Chondrocyte (in vitro differentiated cells): ENCODE results near the gene CCT3. TPM values are rescaled to one million over a fixed set of nuclear protein-coding genes. Genes with fewer than 3 reads are reported as not detected.
"Not testable (repeated sequence)": the region's sequence is repeated elsewhere in the genome, so short reads cannot be mapped to it uniquely, and the experiment has no call there.

ENCODE experiments used
- DNase-seq: peaks from one replicate; pipeline ENCODE4 v3.0.0; 2021; ENCODE audit warnings: mixed read lengths, low spot score
- H3K27ac Mint-ChIP-seq: one replicate; pipeline ENCODE4 v1.8.0; 2021; ENCODE audit warnings: mild to moderate bottlenecking, moderate library complexity, mixed read lengths; ENCODE audit not compliant: unreplicated experiment
- H3K27me3 Mint-ChIP-seq: 2 replicates; pipeline ENCODE4 v1.8.0; 2021; ENCODE audit warnings: low read depth, mixed read lengths
- H3K36me3 Mint-ChIP-seq: 2 replicates; pipeline ENCODE4 v1.8.0; 2021; ENCODE audit warnings: low read depth, mixed read lengths
- H3K4me1 Mint-ChIP-seq: 2 replicates; pipeline ENCODE4 v1.8.0; 2021; ENCODE audit warnings: low read depth, mild to moderate bottlenecking, mixed read lengths
- H3K4me3 Mint-ChIP-seq: one replicate; pipeline ENCODE4 v1.8.0; 2021; ENCODE audit warnings: mild to moderate bottlenecking, moderate library complexity, mixed read lengths; ENCODE audit not compliant: unreplicated experiment
- H3K9me3 Mint-ChIP-seq: 2 replicates; pipeline ENCODE4 v1.8.0; 2021; ENCODE audit warnings: low read depth, mixed read lengths
- CTCF ChIP-seq: fragments of 200-600 bp; sonication (generic); IDR thresholded peaks from 2 replicates; pipeline ENCODE4 v1.5.0; 2021; ENCODE audit warnings: antibody characterized with exemption, mild to moderate bottlenecking, moderate library complexity
- total RNA-seq: library from RNA; stranded (reverse); gene quantifications from 3 replicates; pipeline ENCODE4 v1.2.1, GENCODE V29; 2021

The CCT3 gene
- total RNA-seq, 1 donor from 2014 or later: 161 TPM

- no peak overlapping the region for H3K4me3 Mint-ChIP-seq
Measured at GRCh38 chr1:156356262-156356874, 18.3 kb upstream of the CCT3 start.

GRCh38 chr1:156352481-156352880 is 14.4 kb upstream of the CCT3 start:
- not testable (repeated sequence) for H3K9me3 Mint-ChIP-seq, DNase-seq, H3K36me3 Mint-ChIP-seq, H3K4me1 Mint-ChIP-seq, H3K4me3 Mint-ChIP-seq, H3K27ac Mint-ChIP-seq
- peaks cover 33% of the 10 kb centered on the region for H3K27me3 Mint-ChIP-seq

More at GRCh38 chr1:156356262-156356874, 18.3 kb upstream of the CCT3 start:
- H3K9me3 Mint-ChIP-seq: no peaks in the 10 kb centered on the region
- H3K4me1 Mint-ChIP-seq: peaks cover 3% of the 10 kb centered on the region
- H3K27ac Mint-ChIP-seq: no peak overlapping the region
- no peak for TF ChIP-seq CTCF
- peaks cover 44% of the 10 kb centered on the region for H3K27me3 Mint-ChIP-seq
- DNase-seq: no peak
- peaks cover 1% of the 10 kb centered on the region for H3K36me3 Mint-ChIP-seq

GRCh38 chr1:156347331-156347730 is 9.2 kb upstream of the CCT3 start:
- H3K9me3 Mint-ChIP-seq: no peaks in the 10 kb centered on the region
- no peak for TF ChIP-seq CTCF
- no peak for DNase-seq
- H3K27me3 Mint-ChIP-seq: peaks cover 20% of the 10 kb centered on the region
- H3K36me3 Mint-ChIP-seq: no peaks in the 10 kb centered on the region
- no peak overlapping the region for H3K27ac Mint-ChIP-seq
- H3K4me1 Mint-ChIP-seq: peaks cover 7% of the 10 kb centered on the region
- no peak overlapping the region for H3K4me3 Mint-ChIP-seq

- TF ChIP-seq CTCF: no peak
- no peak overlapping the region for H3K4me3 Mint-ChIP-seq
- no peak for DNase-seq
- H3K36me3 Mint-ChIP-seq: no peaks in the 10 kb centered on the region
- H3K9me3 Mint-ChIP-seq: no peaks in the 10 kb centered on the region
- peaks cover 7% of the 10 kb centered on the region for H3K4me1 Mint-ChIP-seq
- H3K27me3 Mint-ChIP-seq: peaks cover 20% of the 10 kb centered on the region
- no peak overlapping the region for H3K27ac Mint-ChIP-seq
Measured at GRCh38 chr1:156346636-156347035, 8.5 kb upstream of the CCT3 start.

- H3K36me3 Mint-ChIP-seq, DNase-seq, H3K4me3 Mint-ChIP-seq, H3K4me1 Mint-ChIP-seq, H3K9me3 Mint-ChIP-seq, H3K27ac Mint-ChIP-seq: not testable (repeated sequence)
- peaks cover 20% of the 10 kb centered on the region for H3K27me3 Mint-ChIP-seq
Measured at GRCh38 chr1:156346035-156346434, 7.9 kb upstream of the CCT3 start.

GRCh38 chr1:156344409-156344808 is 6.3 kb upstream of the CCT3 start:
- no peak for DNase-seq
- TF ChIP-seq CTCF: no peak
- Mint-ChIP-seq H3K4me1 (peaks cover 7% of the 10 kb centered on the region), H3K27ac (no peak overlapping the region), H3K9me3 (no peaks in the 10 kb centered on the region), H3K4me3 (no peak overlapping the region), H3K27me3 (peaks cover 17% of the 10 kb centered on the region), H3K36me3 (no peaks in the 10 kb centered on the region)
